Measurements from ENCODE around the gene THRB. TPM values are rescaled to one million over a fixed set of nuclear protein-coding genes. Genes with fewer than 3 reads are reported as not detected.

THRB gene
- total and polyA plus RNA-seq, 11 donors, result 4.8 to 28.5 (median 21.0) TPM

- peaks cover 0 to 44% (median 23%) of the 10 kb centered on the region in 12 donors for H3K4me1 ChIP-seq
- no peaks in the 10 kb centered on the region for H3K36me3 ChIP-seq
- peak overlapping the region; percentile 80 to 97 (median 95) for H3K27ac ChIP-seq
- TF ChIP-seq, protein P1, sequence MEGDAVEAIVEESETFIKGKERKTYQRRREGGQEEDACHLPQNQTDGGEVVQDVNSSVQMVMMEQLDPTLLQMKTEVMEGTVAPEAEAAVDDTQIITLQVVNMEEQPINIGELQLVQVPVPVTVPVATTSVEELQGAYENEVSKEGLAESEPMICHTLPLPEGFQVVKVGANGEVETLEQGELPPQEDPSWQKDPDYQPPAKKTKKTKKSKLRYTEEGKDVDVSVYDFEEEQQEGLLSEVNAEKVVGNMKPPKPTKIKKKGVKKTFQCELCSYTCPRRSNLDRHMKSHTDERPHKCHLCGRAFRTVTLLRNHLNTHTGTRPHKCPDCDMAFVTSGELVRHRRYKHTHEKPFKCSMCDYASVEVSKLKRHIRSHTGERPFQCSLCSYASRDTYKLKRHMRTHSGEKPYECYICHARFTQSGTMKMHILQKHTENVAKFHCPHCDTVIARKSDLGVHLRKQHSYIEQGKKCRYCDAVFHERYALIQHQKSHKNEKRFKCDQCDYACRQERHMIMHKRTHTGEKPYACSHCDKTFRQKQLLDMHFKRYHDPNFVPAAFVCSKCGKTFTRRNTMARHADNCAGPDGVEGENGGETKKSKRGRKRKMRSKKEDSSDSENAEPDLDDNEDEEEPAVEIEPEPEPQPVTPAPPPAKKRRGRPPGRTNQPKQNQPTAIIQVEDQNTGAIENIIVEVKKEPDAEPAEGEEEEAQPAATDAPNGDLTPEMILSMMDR (IDR thresholded peaks at IDR 0.05), result peak in 6 of 12 donors; percentile 7 to 31 (median 12)
- no peak for TF ChIP-seq POLR2A (IDR thresholded peaks at IDR 0.05)
- H3K9me3 ChIP-seq, result no peaks in the 10 kb centered on the region
- intact Hi-C loops (cut with DNase I), result loop anchor here (2.0 to 10.0 kb wide), 11 partner anchors 42 to 499 kb away; no protein-coding TSS in a partner anchor
- DNase-seq (peak; percentile 73 to 93 (median 89)), ATAC-seq (peak; percentile 76 to 87 (median 82))
- peaks cover 0 to 14% (median 0%) of the 10 kb centered on the region in 9 donors for H3K27me3 ChIP-seq
- 1 to 2% (median 1%) methylated on average over 25 to 50 of the region's 50 CpGs for whole genome bisulfite sequencing, 4 donors
- H3K4me3 ChIP-seq, result peak overlapping the region; percentile 66 to 89 (median 76)
Measured at GRCh38 chr3:24493746-24494617, 668 bp downstream of the THRB start.

- Histone ChIP-seq H3K4me1 (peaks cover 0 to 44% (median 23%) of the 10 kb centered on the region in 12 donors), H3K27ac (peak overlapping the region in 8 of 12 donors; percentile 93 to 97 (median 96)), H3K27me3 (peaks cover 0 to 14% (median 0%) of the 10 kb centered on the region in 9 donors), H3K36me3 (no peaks in the 10 kb centered on the region), H3K4me3 (peak overlapping the region in 10 of 12 donors; percentile 66 to 89 (median 77)), H3K9me3 (no peaks in the 10 kb centered on the region)
- WGBS, 4 donors, result 52 to 57% (median 55%) methylated on average over 4 of the region's 4 CpGs
- intact Hi-C loops (cut with DNase I), result loop anchor here in 9 of 10 donors (5.0 to 10.0 kb wide), 9 partner anchors 41 to 498 kb away; no protein-coding TSS in a partner anchor
- no peak for DNase-seq
- no peak for ATAC-seq
- TF ChIP-seq, protein P1 (IDR thresholded peaks at IDR 0.05), result no peak
- no peak for TF ChIP-seq POLR2A (IDR thresholded peaks at IDR 0.05)
Measured at GRCh38 chr3:24492971-24493551, 1.6 kb downstream of the THRB start.

GRCh38 chr3:24490151-24490550 lies 4.5 kb downstream of the THRB start:
- WGBS, 4 donors, result 27 to 40% (median 39%) methylated on average over 2 of the region's 2 CpGs
- peak in 2 of 4 donors; percentile 18 to 31 for ATAC-seq
- H3K4me3 ChIP-seq, result no peak overlapping the region
- H3K36me3 ChIP-seq, result no peaks in the 10 kb centered on the region
- DNase-seq, result peak in 1 of 5 donors; percentile 39
- H3K9me3 ChIP-seq, result no peaks in the 10 kb centered on the region
- no peak for TF ChIP-seq POLR2A (IDR thresholded peaks at IDR 0.05)
- TF ChIP-seq, protein P1 (IDR thresholded peaks at IDR 0.05), result no peak
- H3K4me1 ChIP-seq, result peaks cover 0 to 59% (median 26%) of the 10 kb centered on the region in 12 donors
- H3K27me3 ChIP-seq, result peaks cover 0 to 9% (median 0%) of the 10 kb centered on the region in 9 donors
- H3K27ac ChIP-seq, result peak overlapping the region in 4 of 12 donors; percentile 7 to 46 (median 30)
- intact Hi-C loops (cut with DNase I), result loop anchor here in 9 of 10 donors (5.0 to 10.0 kb wide), 9 partner anchors 38 to 495 kb away; no protein-coding TSS in a partner anchor

Data from heart left ventricle (tissue), 16 donors.